HepG2 (cell line): ENCODE measurements around the gene HLA-DRA.
"Not testable (repeated sequence)": the region's sequence is repeated elsewhere in the genome, so short reads cannot be mapped to it uniquely, and the experiment has no call there.

Experiments
- ATF2 ChIP-seq: sonication (generic); formaldehyde crosslinking; IDR thresholded peaks from 2 replicates; pipeline ENCODE4 v1.4.0; 2020; ENCODE audit warnings: missing genetic modification reagents
- CREB1 ChIP-seq, 2 experiments: fragments of 450-650 bp in 1 of 2; IDR thresholded peaks; 2 replicates each; pipeline ENCODE4 v1.6.1; 2016 to 2017; ENCODE audit warnings: control low read depth in 1 of 2, mild to moderate bottlenecking in 1 of 2, missing compliant biosample characterization in 1 of 2, missing genetic modification characterization in 1 of 2
- CTCF ChIP-seq: sonication (generic); formaldehyde crosslinking; IDR thresholded peaks from 2 replicates; pipeline ENCODE4 v1.5.0; 2020; ENCODE audit warnings: mild to moderate bottlenecking, missing genetic modification reagents, moderate library complexity
- HMGXB4 ChIP-seq, 2 experiments: sonication (generic) in 1 of 2; formaldehyde crosslinking in 1 of 2; IDR thresholded peaks; 2 replicates each; pipeline versions ENCODE4 v1.4.0 to v1.6.1; 2018 to 2020; ENCODE audit warnings: missing genetic modification reagents in 2 of 2, borderline replicate concordance in 1 of 2, low read depth in 1 of 2, mild to moderate bottlenecking in 1 of 2, missing biosample characterization in 1 of 2
- MIER3 ChIP-seq: IDR thresholded peaks from 2 replicates; pipeline ENCODE4 v1.6.1; 2016; ENCODE audit warnings: missing compliant biosample characterization, borderline replicate concordance
- NBN ChIP-seq: fragments of 450-650 bp; conservative IDR thresholded peaks from 2 replicates; pipeline ENCODE4 v1.6.1; 2017
- PBX3 ChIP-seq: sonication (generic); formaldehyde crosslinking; IDR thresholded peaks from 2 replicates; pipeline ENCODE4 v1.8.1; 2023; ENCODE audit warnings: missing genetic modification reagents, inconsistent platforms, borderline replicate concordance
- PRDM15 ChIP-seq: sonication (generic); formaldehyde crosslinking; IDR thresholded peaks from 2 replicates; pipeline ENCODE4 v1.4.0; 2020; ENCODE audit warnings: missing genetic modification reagents
- RBM39 ChIP-seq: fragments of 200-400 bp; formaldehyde crosslinking; IDR thresholded peaks from one replicate; pipeline ENCODE4 v1.6.1; 2018; ENCODE audit warnings: antibody characterized with exemption, mild to moderate bottlenecking, low read depth, low read length; ENCODE audit not compliant: poor library complexity, severe bottlenecking
- SIX1 ChIP-seq: sonication (generic); formaldehyde crosslinking; IDR thresholded peaks from 2 replicates; pipeline ENCODE4 v1.4.0; 2020; ENCODE audit warnings: missing genetic modification reagents, borderline replicate concordance
- ZNF784 ChIP-seq: sonication (generic); formaldehyde crosslinking; IDR thresholded peaks from 2 replicates; pipeline ENCODE4 v1.5.1; 2020; ENCODE audit warnings: missing genetic modification reagents, mild to moderate bottlenecking, borderline replicate concordance

GRCh38 chr6:32433950-32434349, 5.7 kb upstream of the HLA-DRA start:
- not testable (repeated sequence) for TF ChIP-seq ATF2 (CRISPR knock-in tag); MIER3 (CRISPR knock-in tag); NBN; CTCF (CRISPR knock-in tag); PBX3 (CRISPR knock-in tag); PRDM15 (CRISPR knock-in tag); CREB1 (IDR thresholded peaks at IDR 0.05); CREB1 (CRISPR knock-in tag; IDR thresholded peaks at IDR 0.05); ZNF784 (CRISPR knock-in tag); HMGXB4 (CRISPR knock-in tag; IDR thresholded peaks at IDR 0.05; ENCODE audit: borderline replicate concordance in 1 of 2, low read depth in 1 of 2); SIX1 (CRISPR knock-in tag); RBM39
